Right lobe of liver (tissue), 4 donors: Measurements from ENCODE around the gene SLC30A2.

Experiments used
- CTCF ChIP-seq, 4 donors: fragments of 200-600 bp in 3 of 4; fragments of 450-650 bp in 1 of 4; IDR thresholded peaks; one replicate each; pipeline versions ENCODE4 v1.5.1 to v1.8.0; 2016 to 2022; ENCODE audit warnings: antibody characterized with exemption in 4 of 4, mild to moderate bottlenecking in 2 of 4
- POLR2A ChIP-seq: fragments of 450-650 bp; IDR thresholded peaks from one replicate; pipeline ENCODE4 v1.6.1; 2017; ENCODE audit warnings: antibody characterized with exemption, mild to moderate bottlenecking
- donor health status: DM: no; HTN: no; CAD: no.
- donor health status: DM: no; HTN: no; CAD: no.
- donor health status: DM: no; HTN: yes; CAD: no.

DNA sequence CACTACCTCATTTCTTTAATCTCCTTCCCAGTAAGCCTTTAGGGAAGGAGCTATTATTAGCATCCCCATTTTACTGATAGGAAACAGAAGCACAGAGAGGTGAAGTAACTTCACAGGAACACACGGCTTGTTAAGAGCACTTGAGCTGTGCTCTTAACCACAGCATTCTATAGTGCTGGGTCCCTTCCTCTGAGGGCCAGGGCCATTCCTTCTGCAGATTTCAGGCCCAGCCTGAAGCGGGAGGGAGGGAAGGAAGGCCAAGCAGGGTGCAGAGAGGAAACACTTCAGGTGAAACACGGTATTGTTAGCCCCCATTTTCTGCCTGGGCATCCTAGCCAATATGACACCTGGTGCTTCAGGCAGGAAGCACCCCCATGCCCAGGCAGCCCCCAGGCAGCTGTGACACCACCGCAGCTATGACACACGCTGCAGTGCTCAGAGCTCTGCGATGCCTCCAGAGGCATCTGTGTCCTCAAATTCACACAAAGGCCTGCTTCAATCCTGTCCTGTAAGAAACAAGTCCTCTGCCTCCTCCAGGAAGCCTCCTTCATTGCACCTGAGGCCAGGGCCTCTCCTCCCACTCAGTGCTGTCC lies 28.9 kb downstream of the SLC30A2 start:
- no peak for TF ChIP-seq POLR2A
- TF ChIP-seq CTCF (IDR thresholded peaks at IDR 0.05) = no peak
